ENCODE results near the gene KCNN4. TPM values are rescaled to one million over a fixed set of nuclear protein-coding genes. Genes with fewer than 3 reads are reported as not detected.

The KCNN4 gene
- total RNA-seq, 1 experiment from 2014 or later = 92.7 TPM

- DNase-seq = peak; percentile 18 to 66
- intact Hi-C loops (cut with micrococcal nuclease; ENCODE audit: unreplicated experiment) = loop anchor here (5.0 kb wide), 1 partner anchor 383 kb away; no protein-coding TSS in a partner anchor
These were observed 34.0 kb upstream of the KCNN4 start for GRCh38 chr19:43814663-43815352.

GRCh38 chr19:43812688-43813087 is 31.9 kb upstream of the KCNN4 start:
- Histone ChIP-seq H2AFZ (no peak overlapping the region), H3K36me3 (ENCODE audit: low read depth) (no peaks in the 10 kb centered on the region), H3K4me3 (no peak overlapping the region), H3K27me3 (ENCODE audit: insufficient read depth, low read depth) (no peaks in the 10 kb centered on the region), H3F3A (ENCODE audit: insufficient read depth, low read depth) (peaks cover 9% of the 10 kb centered on the region; the same call in 1 of the 2 replicates), H3K9me3 (ENCODE audit: insufficient read depth, low read depth) (0 out of 2 replicates have a peak, but pooled peaks cover 4% of the 10 kb centered on the region), H3K79me2 (ENCODE audit: low read depth) (no peaks in the 10 kb centered on the region), H4K20me1 (ENCODE audit: insufficient read depth) (no peaks in the 10 kb centered on the region), H3K4me2 (no peak overlapping the region), H3K27ac (no peak overlapping the region), H3K9me2 (ENCODE audit: insufficient read depth) (no peaks in the 10 kb centered on the region), H3K4me1 (replicated peaks; ENCODE audit: insufficient read depth) (peaks cover 7% of the 10 kb centered on the region)
- no peak for DNase-seq
- intact Hi-C loops (cut with micrococcal nuclease; ENCODE audit: unreplicated experiment) = loop anchor here (5.0 kb wide), 1 partner anchor 380 kb away; no protein-coding TSS in a partner anchor
- no TSS peak for BruUV-seq (replicated peaks)
- ChIA-PET POLR2A (ENCODE audit: unreplicated experiment) (no interaction called here), CTCF (no interaction called here)
- TF ChIP-seq CTCF (conservative IDR thresholded peaks at IDR 0.05) = no peak
- TF ChIP-seq EZH2 (IDR thresholded peaks at IDR 0.05; ENCODE audit: low read depth) = no peak

More at GRCh38 chr19:43814663-43815352, 34.0 kb upstream of the KCNN4 start:
- Histone ChIP-seq H2AFZ (no peak overlapping the region), H3K27me3 (ENCODE audit: insufficient read depth, low read depth) (no peaks in the 10 kb centered on the region), H3K27ac (peak overlapping the region; percentile 49), H3K9me3 (ENCODE audit: insufficient read depth, low read depth) (0 out of 2 replicates have a peak, but pooled peaks cover 4% of the 10 kb centered on the region), H3K4me1 (replicated peaks; ENCODE audit: insufficient read depth) (peaks cover 7% of the 10 kb centered on the region), H4K20me1 (ENCODE audit: insufficient read depth) (no peaks in the 10 kb centered on the region), H3K4me3 (no peak overlapping the region), H3K9me2 (ENCODE audit: insufficient read depth) (no peaks in the 10 kb centered on the region), H3K36me3 (ENCODE audit: low read depth) (no peaks in the 10 kb centered on the region), H3F3A (ENCODE audit: insufficient read depth, low read depth) (peaks cover 9% of the 10 kb centered on the region; the same call in 1 of the 2 replicates), H3K79me2 (ENCODE audit: low read depth) (no peaks in the 10 kb centered on the region), H3K4me2 (peak overlapping the region; percentile 13; the same call in 1 of the 2 replicates)
- CTCF ChIA-PET = interaction anchor here (0.6 kb wide), 1 partner anchor 1050 kb away, joined by 4 read pairs; no protein-coding TSS in a partner anchor
- no peak for TF ChIP-seq CTCF (conservative IDR thresholded peaks at IDR 0.05)
- TF ChIP-seq EZH2 (IDR thresholded peaks at IDR 0.05; ENCODE audit: low read depth) = no peak
- POLR2A ChIA-PET (ENCODE audit: unreplicated experiment) = interaction anchor here (0.7 kb wide), 1 partner anchor 24 kb away, joined by 6 read pairs; no protein-coding TSS in a partner anchor
- BruUV-seq (replicated peaks) = no TSS peak

GRCh38 chr19:43812259-43812658 is 31.5 kb upstream of the KCNN4 start:
- no peak overlapping the region for H3K4me3 ChIP-seq
- H3F3A ChIP-seq (ENCODE audit: insufficient read depth, low read depth) = peaks cover 9% of the 10 kb centered on the region; the same call in 1 of the 2 replicates
- H3K4me2 ChIP-seq = no peak overlapping the region
- no peak overlapping the region for H2AFZ ChIP-seq
- H4K20me1 ChIP-seq (ENCODE audit: insufficient read depth) = no peaks in the 10 kb centered on the region
- peaks cover 7% of the 10 kb centered on the region for H3K4me1 ChIP-seq (replicated peaks; ENCODE audit: insufficient read depth)
- H3K79me2 ChIP-seq (ENCODE audit: low read depth) = no peaks in the 10 kb centered on the region
- no TSS peak for BruUV-seq (replicated peaks)
- TF ChIP-seq EZH2 (IDR thresholded peaks at IDR 0.05; ENCODE audit: low read depth) (no peak), CTCF (conservative IDR thresholded peaks at IDR 0.05) (no peak)
- 0 out of 2 replicates have a peak, but pooled peaks cover 4% of the 10 kb centered on the region for H3K9me3 ChIP-seq (ENCODE audit: insufficient read depth, low read depth)
- H3K36me3 ChIP-seq (ENCODE audit: low read depth) = no peaks in the 10 kb centered on the region
- H3K9me2 ChIP-seq (ENCODE audit: insufficient read depth) = no peaks in the 10 kb centered on the region
- DNase-seq = no peak
- ChIA-PET CTCF (no interaction called here), POLR2A (ENCODE audit: unreplicated experiment) (no interaction called here)
- no peaks in the 10 kb centered on the region for H3K27me3 ChIP-seq (ENCODE audit: insufficient read depth, low read depth)
- H3K27ac ChIP-seq = no peak overlapping the region
- intact Hi-C loops (cut with micrococcal nuclease; ENCODE audit: unreplicated experiment) = loop anchor here (5.0 kb wide), 1 partner anchor 380 kb away; no protein-coding TSS in a partner anchor
